K562 (cell line): ENCODE data around the gene HEXIM2.

Source experiments
- CEBPB ChIP-seq: fragments of 450-650 bp; IDR thresholded peaks from 2 replicates; pipeline ENCODE4 v1.6.1; 2016; ENCODE audit warnings: missing genetic modification characterization, missing compliant biosample characterization
- CREB1 ChIP-seq, 2 experiments: sonication (generic) in 1 of 2; formaldehyde crosslinking in 1 of 2; IDR thresholded peaks; 2 replicates each; pipeline versions ENCODE4 v1.6.1 to v1.8.0; 2012 to 2022; ENCODE audit warnings: inconsistent platforms in 1 of 2, mild to moderate bottlenecking in 1 of 2, missing genetic modification reagents in 1 of 2, moderate library complexity in 1 of 2
- CTCF ChIP-seq, 3 experiments: IDR thresholded peaks in 2 of 3; conservative IDR thresholded peaks in 1 of 3; 2 replicates each; pipeline ENCODE4 v1.5.1; 2011 to 2012; ENCODE audit warnings: low read length in 3 of 3, mild to moderate bottlenecking in 3 of 3, control low read depth in 2 of 3, improper control_type of control experiment in 1 of 3, inconsistent platforms in 1 of 3, low read depth in 1 of 3, mixed read lengths in 1 of 3, moderate library complexity in 1 of 3; ENCODE audit not compliant: insufficient read depth in 2 of 3
- ESRRB ChIP-seq: fragments of 250-450 bp; sonication (Bioruptor Pico); IDR thresholded peaks from 2 replicates; pipeline ENCODE4 v1.5.0; 2020; ENCODE audit warnings: mild to moderate bottlenecking, moderate library complexity, borderline replicate concordance
- GABPA ChIP-seq: fragments of 200-800 bp; sonication (Bioruptor generic); conservative IDR thresholded peaks from 2 replicates; pipeline ENCODE4 v1.6.1; 2016; ENCODE audit warnings: low read depth, missing genetic modification characterization, missing compliant biosample characterization
- ZNF253 ChIP-seq: fragments of 250-450 bp; sonication (Bioruptor Pico); conservative IDR thresholded peaks from 2 replicates; pipeline ENCODE4 v1.6.1; 2021; ENCODE audit warnings: mild to moderate bottlenecking
- ZNF507 ChIP-seq: conservative IDR thresholded peaks from 2 replicates; pipeline ENCODE4 v1.6.1; 2017; ENCODE audit warnings: missing genetic modification characterization, missing compliant biosample characterization
- ZZZ3 ChIP-seq: fragments of 450-650 bp; IDR thresholded peaks from 2 replicates; pipeline ENCODE4 v1.6.1; 2016; ENCODE audit warnings: antibody characterized with exemption, mild to moderate bottlenecking, moderate library complexity

DNA sequence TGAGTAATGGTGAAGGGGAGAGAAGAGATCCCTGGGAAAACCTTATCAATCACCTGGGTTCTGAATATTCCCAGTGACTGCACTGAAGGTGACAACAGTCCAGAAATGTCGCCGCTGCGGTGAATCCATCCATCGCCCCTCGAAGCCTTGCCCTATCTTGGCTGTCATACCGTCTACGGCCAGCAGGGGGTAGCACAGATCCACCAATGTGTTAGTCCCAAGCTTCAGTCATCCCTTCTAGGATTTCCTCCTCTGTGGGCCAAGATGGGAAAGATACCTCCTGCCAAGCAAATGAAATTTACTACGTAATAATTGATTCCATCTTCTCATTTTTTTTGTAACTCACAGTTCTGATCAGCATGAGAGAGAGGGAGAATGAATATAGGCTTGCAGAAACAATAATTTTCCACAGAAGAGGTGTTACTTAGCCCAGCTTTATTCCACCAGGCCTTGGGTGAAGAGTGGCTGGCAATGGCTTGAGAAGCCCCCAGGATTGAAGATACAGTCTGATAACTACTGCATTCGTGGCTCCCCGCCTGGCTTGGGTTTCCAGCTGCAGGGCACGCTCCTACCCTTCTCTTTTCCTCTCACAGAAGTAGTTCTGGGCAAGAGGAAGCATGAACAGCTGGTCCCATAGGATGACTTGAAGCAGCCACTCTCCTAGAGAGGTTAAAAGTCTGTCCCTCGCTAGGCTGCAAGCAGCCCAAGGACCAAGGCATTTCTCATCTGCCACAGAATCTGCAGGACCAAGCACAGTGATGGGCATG, 57.4 kb downstream of the HEXIM2 start:
- TF ChIP-seq CTCF (IDR thresholded peaks at IDR 0.05 in 2 of 3, conservative IDR thresholded peaks at IDR 0.05 in 1 of 3; ENCODE audit: insufficient read depth in 2 of 3, low read depth in 1 of 3, low read length in 3 of 3) (peak; percentile 92 to 96 (median 96)), ZZZ3 (no peak), CEBPB (tag) (no peak), GABPA (tag) (no peak), CREB1 (IDR thresholded peaks at IDR 0.05) (no peak), CREB1 (CRISPR knock-in tag; IDR thresholded peaks at IDR 0.05) (no peak), ESRRB (CRISPR knock-in tag) (no peak), ZNF253 (no peak), ZNF507 (tag) (no peak)
